GM10847 (cell line): ENCODE measurements around the gene SDF2L1.

ENCODE experiments used
- POLR2A ChIP-seq: IDR thresholded peaks from 2 replicates; pipeline ENCODE4 v1.6.1; 2011; ENCODE audit not compliant: insufficient read length; ENCODE audit errors: extremely low read depth

The SDF2L1 gene

DNA sequence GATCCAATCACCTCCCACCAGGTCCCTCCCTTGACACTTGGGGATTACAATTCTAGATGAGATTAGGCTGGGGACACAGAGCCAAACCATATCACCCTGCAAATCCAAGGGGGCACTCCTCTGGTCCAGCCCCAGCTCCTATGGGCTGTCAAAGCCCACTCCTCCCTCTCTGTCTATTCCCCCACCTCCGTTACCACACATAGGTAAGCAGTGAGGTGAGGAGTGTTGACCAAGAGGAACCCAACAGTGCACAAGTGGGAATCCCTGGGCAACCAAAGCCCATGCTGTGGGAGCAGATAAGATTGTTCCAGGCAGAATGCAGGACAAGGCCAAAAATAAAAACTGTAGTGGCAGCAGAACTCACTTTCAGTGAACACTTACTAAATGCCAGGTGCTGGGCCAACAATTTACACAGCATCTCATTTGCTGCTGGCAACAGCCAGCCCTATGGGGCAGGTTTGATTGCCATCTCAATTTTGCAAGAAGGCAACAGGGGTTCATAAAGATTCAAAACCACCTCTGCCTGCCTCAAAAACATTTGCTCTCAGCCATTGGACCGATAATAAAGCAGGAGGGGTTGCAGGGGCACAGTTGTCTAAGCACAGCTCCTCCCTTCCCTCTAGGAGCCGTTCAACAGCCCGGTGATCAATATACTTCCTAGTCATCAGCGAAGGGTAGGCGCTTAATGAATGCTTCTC is 8.9 kb downstream of the SDF2L1 start:
- TF ChIP-seq POLR2A, result no peak

DNA sequence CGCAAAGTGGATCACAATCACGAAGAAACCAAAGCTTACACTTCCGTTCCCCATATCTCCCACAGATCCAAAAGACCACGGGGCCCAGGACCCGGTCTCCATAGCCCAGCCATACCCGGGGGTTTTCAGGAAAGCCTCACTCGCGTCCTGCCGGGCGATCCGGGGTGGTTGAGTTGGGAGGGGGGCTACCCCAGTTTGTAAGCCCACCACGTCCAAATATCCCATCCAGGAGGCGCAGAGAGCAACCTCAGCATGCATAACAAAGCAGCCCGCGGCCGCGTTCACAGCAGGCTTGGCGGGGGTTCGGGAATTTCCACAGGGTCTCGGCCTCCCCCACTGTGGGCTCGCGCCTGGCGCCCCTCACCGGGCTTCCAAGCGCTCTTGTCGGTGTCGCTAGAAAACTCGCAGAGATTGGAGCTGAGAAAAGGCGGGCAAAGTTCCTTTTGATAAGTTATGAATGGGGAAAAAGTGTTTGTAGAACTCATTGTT is 9.5 kb downstream of the SDF2L1 start:
- TF ChIP-seq POLR2A, result no peak

GRCh38 chr22:21652010-21652546 is 10.0 kb downstream of the SDF2L1 start:
- peak; percentile 61 for TF ChIP-seq POLR2A

DNA sequence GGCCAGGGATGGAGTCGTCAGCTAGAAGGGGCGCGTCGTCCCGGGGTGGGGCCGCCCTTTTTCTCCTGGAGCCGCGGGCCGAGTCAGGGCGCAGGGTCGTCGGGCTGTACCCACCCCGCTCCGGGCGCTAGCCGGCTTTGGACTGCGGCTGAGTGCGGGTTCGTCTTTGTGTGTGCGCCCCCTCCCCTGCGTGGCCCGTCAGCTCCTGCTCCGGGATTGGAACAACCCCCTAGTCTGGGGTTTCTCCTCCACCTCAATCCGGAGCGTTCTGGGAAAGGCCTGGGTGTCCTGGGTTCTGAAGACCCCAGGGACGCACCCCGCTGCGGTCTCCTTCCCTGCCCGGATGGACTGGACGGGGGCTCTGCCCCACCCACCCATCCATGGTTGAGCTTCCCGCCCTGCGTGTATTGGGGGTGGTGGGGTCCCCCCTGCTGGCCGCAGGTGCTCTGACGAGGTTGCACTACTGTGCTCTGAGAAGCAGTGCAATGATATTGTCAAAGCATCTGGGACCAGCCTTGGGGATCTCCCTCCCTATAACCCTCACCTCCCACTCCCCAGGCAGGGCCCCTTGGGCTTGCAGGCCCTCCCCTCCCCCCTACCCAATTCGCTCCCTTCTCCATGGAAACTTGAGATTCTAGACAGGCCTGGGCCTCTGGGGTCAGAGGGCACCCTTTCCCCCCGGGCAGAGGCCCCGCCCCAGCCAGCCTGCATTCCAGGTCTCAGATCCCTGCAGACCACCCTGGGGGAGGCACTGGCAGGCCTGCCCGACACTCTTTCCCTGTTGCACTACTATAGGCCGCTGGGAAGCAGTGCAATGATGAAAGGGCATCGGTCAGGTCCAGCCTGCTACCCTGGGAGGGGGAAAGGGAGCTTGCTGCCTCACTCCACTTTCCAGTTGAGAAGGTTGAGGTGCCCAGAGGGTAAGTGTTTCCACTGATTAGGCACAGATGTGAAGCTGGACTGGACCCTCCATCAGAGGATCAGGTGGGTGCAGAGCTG is 10.7 kb downstream of the SDF2L1 start:
- no peak for TF ChIP-seq POLR2A

DNA sequence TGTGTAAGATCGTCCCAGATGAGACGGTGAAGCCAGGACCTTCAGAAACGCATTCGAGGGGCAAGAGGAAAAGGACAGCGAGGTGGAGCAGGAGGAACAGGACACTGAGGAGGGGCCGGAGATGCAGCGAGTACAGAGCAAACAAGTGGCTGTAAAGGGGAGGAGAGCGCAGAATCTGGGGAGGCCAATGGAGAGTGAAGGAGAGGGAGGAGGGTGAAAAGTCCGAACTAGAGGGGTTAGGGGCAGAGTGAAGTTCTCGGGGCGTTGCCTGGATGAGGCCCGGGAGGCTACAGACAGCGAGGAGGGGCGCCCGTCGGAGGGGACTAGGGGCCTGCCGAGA is 14.9 kb downstream of the SDF2L1 start:
- TF ChIP-seq POLR2A, result no peak

DNA sequence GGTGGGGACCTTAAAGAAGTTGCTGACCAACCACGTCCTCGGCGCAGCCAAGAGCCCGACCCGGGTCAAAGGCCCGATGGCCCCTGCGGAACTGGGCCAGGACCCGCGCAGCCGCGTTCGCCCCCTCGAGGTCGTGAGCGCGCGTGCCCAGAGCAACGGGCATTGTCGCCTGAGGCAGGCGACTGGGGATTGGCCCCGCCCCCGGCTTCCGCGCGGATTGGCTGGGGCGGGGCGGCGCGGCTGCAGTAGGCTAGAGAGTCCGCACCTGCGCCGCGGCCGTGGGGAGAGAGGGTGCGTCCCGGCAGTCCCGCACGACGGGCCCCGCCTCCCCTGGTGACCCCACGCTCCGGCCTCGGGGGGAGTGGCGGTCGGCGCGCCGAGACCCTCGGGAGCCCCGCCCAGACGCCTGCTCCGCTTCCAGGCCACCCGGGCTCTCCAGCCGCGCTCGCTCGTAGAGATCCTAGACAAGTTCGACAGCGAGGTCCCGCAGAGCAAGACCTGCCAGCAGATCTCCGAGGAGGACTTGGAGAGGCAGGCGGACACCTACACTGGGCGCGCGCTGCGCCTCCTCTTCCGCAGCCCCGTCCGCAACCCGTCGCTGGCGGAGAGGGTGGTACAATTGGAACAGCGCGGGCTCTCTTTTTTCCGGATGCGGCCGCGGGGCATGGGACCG is 15.4 kb downstream of the SDF2L1 start:
- TF ChIP-seq POLR2A, result peak; percentile 41

DNA sequence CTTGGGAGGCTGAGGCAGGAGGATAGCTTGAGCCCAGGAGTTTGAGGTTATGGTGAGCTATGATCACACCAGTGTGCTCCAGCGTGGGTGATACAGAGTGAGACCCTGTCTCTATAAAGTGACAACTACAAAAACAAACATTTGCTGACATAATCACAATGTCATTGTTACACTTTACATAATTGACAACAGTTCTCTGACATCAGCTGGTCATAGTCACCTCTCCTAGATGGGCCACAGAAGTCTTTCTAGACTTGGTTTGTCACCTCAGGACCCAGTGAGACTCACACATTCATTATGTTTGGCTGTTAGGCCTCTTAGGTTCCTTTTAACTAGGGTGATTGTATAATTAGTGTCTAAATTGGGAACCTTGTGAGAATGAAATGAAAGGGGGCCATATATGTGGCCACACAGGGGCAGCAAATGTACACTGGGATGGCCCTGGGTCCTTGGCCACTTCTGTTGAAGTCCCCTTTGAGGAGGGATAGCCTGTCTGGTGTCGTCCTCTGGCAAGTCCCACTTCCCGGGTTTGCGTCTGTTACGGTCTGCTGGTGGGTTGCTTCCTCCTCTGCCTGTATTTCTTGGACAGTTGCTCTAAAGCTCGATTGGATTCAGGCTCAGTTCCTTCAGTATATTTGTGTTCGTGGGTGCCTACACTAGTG is 17.9 kb downstream of the SDF2L1 start:
- TF ChIP-seq POLR2A, result no peak

GRCh38 chr22:21660904-21661303 is 18.8 kb downstream of the SDF2L1 start:
- no peak for TF ChIP-seq POLR2A

DNA sequence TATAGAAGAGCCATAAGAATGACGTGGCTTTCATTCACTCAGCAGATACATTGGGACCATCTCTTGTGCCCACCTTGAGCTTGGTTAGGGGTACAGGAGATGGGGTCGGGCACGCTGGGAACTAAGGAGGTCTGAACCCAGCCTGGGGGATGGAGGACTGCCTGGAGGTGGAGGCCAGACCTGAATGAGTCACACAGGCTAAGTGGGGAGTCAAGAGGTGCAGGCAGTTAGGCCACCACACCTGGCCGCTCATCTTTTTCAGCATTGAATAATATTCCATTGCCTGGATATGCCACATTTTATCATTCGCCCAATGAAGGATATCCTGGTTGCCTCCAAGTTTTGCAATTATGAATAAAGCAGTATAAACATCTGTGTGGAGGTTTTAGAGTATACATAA is 19.9 kb downstream of the SDF2L1 start:
- TF ChIP-seq POLR2A, result no peak

DNA sequence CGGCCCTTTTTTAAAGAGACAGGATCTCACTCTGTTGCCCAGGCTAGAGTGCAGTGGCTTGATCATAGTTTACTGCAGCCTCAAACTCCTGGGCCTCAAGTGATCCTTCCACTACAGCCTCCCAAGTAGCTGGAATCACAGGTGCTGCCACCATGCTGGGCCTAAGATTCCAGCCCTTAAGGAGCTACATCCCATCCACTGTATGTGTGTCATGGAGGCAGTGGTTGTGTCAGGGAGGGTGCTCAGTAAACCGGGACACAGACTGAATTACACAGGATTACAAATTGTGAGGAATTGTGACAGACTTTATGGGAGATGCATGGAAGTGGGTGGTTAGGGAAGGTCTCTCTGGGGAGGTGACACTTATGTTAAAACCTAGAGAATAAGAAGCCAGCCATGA is 21.6 kb downstream of the SDF2L1 start:
- no peak for TF ChIP-seq POLR2A

DNA sequence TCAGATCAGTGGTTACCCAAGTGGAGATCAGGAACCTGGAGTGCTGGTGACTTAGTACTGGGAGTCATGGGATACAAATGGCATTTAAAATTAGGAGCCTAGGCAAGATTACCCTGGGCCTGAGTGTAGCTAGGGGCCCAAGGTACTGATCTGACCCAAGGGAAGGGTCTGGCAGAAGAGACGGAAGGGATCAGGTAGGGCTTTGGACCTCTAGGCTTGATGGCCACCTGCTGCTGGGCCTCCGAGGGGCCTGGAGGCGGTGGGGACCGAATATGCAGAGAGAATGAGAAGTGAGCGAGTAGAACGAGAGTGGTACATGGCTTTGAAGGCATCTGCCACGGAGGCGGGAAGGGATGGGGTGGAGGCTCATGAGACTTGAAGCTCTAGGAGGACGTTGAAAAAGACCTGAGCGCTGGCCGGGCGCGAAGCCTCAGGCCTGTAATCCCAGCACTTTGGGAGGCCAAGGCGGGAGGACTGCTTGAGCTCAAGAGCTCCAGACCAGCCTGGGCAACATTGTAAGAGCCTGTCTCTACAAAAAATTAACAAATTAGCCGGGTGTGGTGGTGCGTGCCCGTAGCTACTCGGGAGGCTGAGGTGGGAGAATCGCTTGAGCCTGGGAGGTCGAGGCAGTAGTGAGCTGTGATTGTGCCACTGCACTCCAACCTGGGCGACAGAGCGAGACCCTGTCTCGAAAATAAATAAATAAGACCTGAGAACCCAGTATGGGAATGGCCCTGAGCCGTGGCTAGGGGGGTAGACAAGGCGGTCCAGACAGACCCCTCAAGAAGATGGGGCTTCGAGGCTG is 23.1 kb downstream of the SDF2L1 start:
- no peak for TF ChIP-seq POLR2A

GRCh38 chr22:21666786-21667185 is 24.7 kb downstream of the SDF2L1 start:
- TF ChIP-seq POLR2A, result no peak

- TF ChIP-seq POLR2A, result no peak
These were observed 26.9 kb downstream of the SDF2L1 start for GRCh38 chr22:21669026-21669425.

- TF ChIP-seq POLR2A, result no peak
These were observed 30.1 kb downstream of the SDF2L1 start for GRCh38 chr22:21672107-21672629.
